Measurements from ENCODE around the gene RBBP6.
A peak's percentile ranks its signal among the peaks of the same experiment; 100 is the strongest.
"Not testable (repeated sequence)": the region's sequence is repeated elsewhere in the genome, so short reads cannot be mapped to it uniquely, and the experiment has no call there.

The RBBP6 gene

DNA sequence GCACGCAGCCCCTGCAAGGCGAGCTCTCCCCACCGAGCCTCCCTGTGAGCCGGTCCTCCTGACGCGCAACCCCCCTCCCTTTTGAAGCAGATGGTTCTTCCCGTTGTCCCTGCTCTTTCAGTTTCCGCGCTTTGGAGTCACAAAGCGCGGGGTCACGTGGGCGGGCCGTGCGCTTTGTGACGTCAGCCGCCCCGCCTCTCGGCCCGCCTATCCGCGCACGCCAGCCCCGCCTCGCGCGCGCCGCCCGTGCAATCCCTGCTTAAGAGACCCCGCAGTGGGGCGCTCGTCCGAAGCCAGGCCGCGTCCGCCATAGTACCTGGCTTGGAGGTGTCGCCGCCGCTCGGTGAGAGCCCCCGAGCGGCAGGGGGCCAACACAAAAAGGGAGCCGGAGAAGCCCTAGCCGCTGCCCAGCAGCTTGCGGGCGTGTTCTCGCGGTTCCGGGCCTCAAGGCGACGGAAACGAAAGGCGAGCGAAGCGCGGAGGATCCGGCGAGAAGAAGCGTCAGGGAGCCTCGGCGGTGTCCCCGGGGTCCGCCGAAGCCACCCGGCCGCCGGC lies at the start of gene RBBP6:
Gene RBBP6, plus strand, starts transcription at position 272 of the 555 bp plus-strand sequence. CDS start 1,061 bp downstream, outside the sequence.
- DNase-seq (ENCODE audit: low read depth in 2 of 2) = peak; percentile 87 to 92

GRCh38 chr16:24490866-24491265 lies 48.5 kb upstream of the RBBP6 start:
- DNase-seq (ENCODE audit: low read depth in 2 of 2) = no peak

DNA sequence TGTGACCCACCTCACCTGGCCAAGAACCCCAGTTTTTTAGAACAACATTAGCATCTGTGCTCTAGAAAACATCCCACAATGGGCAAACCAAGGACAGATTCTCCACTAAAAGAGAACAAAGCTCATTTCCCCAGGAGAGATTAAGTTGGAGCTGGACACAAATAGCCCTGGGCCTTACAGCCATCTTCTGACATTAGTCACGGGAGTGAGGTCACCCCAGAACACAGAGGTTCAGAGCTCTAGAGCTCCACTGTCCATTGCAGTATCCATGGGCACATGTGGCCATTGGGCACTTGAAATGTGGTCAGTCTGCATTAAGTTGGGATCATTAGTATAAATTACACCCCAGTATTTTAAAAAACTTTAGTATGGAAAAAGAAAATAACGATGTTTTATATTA lies 47.6 kb upstream of the RBBP6 start:
- no peak for DNase-seq (ENCODE audit: low read depth in 2 of 2)

GRCh38 chr16:24493821-24494220 lies 45.5 kb upstream of the RBBP6 start:
- no peak for DNase-seq (ENCODE audit: low read depth in 2 of 2)

DNA sequence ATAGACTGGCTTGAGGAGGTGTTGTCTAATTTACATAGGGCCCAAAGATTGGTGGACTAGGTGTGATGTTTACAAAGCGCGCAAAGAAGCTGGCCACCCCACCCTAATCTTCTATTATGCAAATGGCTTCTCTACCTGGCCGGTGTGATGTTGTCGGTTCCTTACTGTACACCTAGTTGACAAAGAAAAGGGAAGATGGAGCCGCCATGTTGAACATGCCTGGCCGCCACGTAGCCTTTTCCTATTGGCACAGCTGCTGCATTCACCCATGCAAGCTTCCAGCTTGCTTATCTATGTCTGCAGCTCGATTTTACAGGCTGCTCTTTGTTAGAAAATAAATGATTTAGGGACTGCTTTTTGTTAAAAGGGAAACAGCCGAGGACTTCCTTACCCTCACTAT lies 44.2 kb upstream of the RBBP6 start:
- DNase-seq (ENCODE audit: low read depth in 2 of 2) = not testable (repeated sequence)

DNA sequence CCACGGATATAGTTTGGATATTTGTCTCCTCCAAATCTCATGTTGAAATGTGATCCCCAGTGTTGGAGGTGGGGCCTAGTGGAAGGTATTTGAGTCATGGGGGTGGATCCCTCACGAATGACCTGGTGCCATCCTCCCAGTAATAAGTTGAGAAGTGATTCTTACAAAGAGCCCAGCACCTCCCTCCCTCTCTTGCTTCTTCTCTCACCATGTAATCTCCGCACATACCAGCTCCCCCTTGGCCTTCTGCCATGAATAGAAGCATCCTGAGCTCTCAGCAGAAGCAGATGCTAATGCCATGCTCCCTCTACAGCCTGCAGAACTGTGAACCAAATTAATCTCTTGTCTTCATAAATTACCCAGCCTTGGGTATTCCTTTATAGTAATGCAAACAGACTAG lies 41.9 kb upstream of the RBBP6 start:
- no peak for DNase-seq (ENCODE audit: low read depth in 2 of 2)

DNA sequence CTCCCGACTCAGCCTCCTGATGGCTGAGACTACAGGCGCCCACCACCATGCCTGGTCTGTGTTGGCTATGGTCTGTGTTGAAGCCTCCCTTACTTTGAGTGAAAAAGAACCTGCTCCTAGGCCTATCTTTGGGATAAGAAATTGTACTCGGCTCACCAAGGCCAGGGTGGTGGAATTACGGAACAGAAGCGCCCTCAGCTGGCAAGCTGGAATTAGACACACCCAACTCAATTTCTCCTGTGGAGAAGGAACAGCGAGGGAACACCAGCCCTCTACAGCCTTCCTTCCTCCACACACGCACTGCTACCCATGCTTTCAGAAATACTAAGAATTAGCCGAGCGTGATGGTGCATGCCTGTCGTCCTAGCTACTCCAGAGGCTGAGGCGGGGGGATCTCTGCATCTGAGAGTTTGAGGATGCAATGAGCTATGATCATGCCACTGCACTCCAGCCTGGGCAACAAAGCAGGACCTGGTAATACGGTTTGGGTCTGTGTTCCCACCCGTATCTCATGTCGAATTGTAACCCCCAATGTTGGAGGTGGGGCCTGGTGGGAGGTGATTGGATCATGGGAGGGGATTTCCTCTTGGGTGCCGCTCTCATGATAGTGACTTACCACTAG lies 40.1 kb upstream of the RBBP6 start:
- DNase-seq (ENCODE audit: low read depth in 2 of 2) = peak in 1 of 2 donors; percentile 5

GRCh38 chr16:24504472-24505345 lies 34.7 kb upstream of the RBBP6 start:
- DNase-seq (ENCODE audit: low read depth in 2 of 2) = peak; percentile 33 to 41

DNA sequence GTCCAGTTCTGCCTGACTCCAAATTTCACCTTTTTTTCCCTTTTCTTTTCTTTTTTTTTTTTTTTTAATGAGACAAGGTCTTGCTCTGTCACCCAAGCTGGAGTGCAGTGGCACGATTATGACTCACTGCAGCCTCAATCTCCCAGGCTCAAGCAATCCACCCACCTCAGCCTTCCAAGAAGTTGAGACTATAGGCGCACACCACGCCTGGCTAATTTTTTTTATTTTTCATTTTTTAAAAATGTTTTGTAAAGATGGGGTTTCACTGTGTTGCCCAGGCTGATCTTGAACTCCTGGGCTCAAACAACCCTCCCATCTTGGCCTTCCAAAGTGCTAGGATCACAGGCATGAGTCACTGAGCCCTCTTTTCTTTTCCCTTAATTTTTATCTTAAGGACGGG lies 33.4 kb upstream of the RBBP6 start:
- no peak for DNase-seq (ENCODE audit: low read depth in 2 of 2)

DNA sequence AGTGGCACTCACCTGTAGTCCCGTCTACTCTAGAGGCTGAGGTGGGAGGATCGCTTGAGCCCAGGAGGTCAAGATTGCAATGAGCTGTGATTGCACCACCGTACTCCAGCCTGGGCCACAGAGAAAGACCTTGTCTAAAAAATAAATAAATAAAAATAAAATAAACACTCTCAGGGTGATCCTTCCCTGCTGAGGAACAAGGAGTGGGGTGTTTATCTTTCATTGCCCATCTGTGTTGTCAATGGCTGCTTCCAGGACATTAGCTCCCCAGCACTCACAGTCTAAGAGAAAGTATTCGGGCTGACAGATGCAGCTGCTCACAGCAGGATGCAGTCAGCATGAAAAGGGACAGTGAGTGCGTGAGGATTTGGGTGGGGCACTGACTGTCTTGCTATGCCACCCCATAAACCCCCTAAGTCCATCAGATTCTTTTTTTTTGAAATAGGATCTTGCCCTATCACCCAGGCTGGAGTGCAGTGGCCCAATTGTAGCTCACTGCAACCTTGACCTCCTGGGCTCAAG lies 31.3 kb upstream of the RBBP6 start:
- no peak for DNase-seq (ENCODE audit: low read depth in 2 of 2)

DNA sequence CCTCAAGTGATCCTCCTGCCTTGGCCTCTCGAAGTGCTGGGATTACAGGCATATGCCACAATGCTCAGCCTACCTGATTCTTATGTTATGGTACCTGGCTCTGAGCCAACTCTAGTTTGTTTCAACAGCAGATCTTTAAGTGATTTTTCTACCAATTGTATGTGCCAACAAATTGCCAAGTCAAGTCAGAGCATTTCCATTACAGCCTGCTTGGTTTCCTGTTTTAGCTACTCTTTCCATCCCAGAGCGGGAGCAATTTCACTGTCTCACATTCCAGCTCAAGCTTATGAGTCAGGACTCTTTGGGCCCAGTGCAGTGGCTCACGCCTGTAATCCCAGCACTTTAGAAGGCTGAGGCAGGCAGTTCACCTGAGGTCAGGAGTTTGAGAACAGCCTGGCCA lies 30.8 kb upstream of the RBBP6 start:
- no peak for DNase-seq (ENCODE audit: low read depth in 2 of 2)

DNA sequence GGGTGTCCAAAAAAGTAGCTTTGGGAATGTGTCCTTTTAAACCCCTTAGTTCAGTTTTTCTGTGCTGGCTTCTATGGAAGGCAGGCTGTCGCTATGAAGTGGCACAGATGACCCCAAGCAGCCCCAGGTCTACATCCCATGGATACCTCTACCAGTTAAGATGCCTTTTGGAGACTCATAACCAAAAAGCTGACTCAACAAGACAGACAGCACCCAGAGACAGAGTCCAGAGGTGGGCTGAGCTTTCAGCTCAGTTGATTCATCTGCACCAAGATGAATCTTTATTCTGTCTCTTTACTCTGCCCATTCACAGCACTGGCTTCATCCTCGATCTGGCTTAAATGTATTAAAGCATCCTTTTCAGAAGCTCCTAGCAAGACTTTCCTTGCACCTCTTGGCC lies 29.8 kb upstream of the RBBP6 start:
- DNase-seq (ENCODE audit: low read depth in 2 of 2) = no peak

- no peak for DNase-seq (ENCODE audit: low read depth in 2 of 2)
Measured at GRCh38 chr16:24511174-24511573, 28.2 kb upstream of the RBBP6 start.

GRCh38 chr16:24511792-24512191 lies 27.6 kb upstream of the RBBP6 start:
- DNase-seq (ENCODE audit: low read depth in 2 of 2) = no peak

DNA sequence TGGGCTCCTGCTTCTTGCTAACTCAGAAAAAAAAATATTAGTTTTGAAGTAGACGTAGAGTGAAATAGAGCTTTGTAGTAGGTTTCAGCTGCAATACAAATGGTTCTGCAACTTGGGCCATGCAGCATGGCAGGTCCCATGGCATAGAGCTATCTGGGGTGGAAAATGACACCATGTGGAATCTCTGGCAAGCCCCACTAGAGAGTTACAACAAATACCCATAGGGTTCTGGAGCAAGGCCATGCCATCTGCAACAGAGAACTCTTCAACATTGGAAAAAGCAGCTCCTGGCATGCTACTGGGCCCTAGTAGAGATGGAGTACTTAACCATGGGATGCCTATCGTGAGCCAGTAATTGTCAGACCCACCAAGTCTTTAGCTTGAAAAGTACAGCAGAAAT lies 25.3 kb upstream of the RBBP6 start:
- DNase-seq (ENCODE audit: low read depth in 2 of 2) = no peak

DNA sequence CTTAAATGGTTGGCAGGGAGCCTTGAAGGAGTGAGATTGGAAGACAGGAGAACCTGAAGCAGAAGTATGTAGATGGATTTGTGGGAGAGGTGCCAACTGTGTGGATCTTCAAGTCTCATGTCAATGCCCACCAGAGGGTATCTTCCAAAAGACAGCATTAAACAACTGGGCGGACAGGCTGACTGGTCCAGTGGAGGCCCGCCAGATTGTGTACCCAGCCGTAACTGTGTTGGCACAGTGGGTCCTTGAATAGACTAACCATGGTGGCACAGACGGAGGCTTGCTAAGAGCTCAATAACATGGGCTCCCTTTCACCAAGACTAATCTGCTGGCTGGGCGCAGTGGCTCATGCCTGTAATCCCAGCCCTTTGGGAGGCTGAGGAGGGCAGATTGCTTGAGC lies 24.2 kb upstream of the RBBP6 start:
- DNase-seq (ENCODE audit: low read depth in 2 of 2) = no peak

GRCh38 chr16:24516900-24517669 lies 22.3 kb upstream of the RBBP6 start:
- DNase-seq (ENCODE audit: low read depth in 2 of 2) = peak; percentile 70 to 72

GRCh38 chr16:24518498-24518897 lies 20.9 kb upstream of the RBBP6 start:
- DNase-seq (ENCODE audit: low read depth in 2 of 2) = no peak

- no peak for DNase-seq (ENCODE audit: low read depth in 2 of 2)
Measured at GRCh38 chr16:24520983-24521382, 18.4 kb upstream of the RBBP6 start.

DNA sequence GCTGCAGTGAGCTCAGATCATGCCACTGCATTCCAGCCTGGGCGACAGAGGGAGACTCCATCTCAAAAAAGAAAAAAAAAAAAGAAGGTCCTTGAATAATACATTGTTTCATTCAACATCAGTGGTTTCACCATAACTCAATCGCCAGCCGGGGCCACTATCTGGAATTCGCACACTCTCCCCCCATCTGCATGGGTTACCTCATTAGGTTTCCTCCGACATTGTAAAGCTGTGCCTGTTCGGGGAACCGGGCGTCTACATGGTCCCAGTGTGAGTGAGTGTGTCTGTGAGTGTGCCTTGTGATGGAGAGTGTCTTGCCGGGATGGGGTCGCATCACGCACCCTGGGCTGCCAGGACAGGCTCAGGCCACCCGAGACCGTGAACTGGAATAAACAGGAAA lies 16.6 kb upstream of the RBBP6 start:
- DNase-seq (ENCODE audit: low read depth in 2 of 2) = no peak

DNA sequence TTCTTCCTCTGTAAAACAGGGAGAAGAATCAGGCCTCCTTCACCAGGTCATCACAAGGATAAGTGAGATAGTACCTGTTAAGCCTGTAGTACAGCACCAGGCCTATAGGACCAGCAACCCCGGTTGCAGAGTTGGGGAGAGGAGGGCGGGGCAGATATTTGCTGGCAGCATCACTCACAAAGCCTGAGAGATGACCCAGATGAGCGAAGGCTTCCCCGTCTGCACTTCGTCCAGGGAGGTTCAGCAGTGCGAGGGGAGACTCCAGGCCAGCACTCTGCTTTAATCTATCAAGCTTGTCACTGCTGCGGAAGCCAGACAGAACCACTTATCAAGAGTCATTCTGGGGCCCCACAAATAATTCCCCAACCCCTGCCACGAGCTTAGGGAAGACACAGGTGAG lies 15.8 kb upstream of the RBBP6 start:
- DNase-seq (ENCODE audit: low read depth in 2 of 2) = no peak

All from activated CD4-positive, alpha-beta T cell treated with anti-CD3 and anti-CD28 coated beads for 24 hours (primary cell).